Upper lobe of left lung (tissue), 4 donors: ENCODE data around the gene GATC.

Experiments used
- CTCF ChIP-seq, 6 experiments: fragments of 450-650 bp in 4 of 6; fragments of 200-600 bp in 2 of 6; sonication (generic) in 2 of 6; IDR thresholded peaks; one replicate each; pipeline ENCODE4 v1.5.1; 2016 to 2019; ENCODE audit warnings: antibody characterized with exemption in 6 of 6
- POLR2A ChIP-seq, 4 donors: fragments of 450-650 bp; IDR thresholded peaks; one replicate each; pipeline ENCODE4 v1.5.1; 2016 to 2017; ENCODE audit warnings: antibody characterized with exemption in 4 of 4, mild to moderate bottlenecking in 2 of 4
- POLR2AphosphoS5 ChIP-seq, 2 donors: sonication (generic); formaldehyde crosslinking; IDR thresholded peaks; one replicate each; pipeline ENCODE4 v1.5.1; 2017; ENCODE audit warnings: antibody characterized with exemption in 2 of 2

- no peak for TF ChIP-seq CTCF (IDR thresholded peaks at IDR 0.05)
- TF ChIP-seq POLR2AphosphoS5 (IDR thresholded peaks at IDR 0.05) = no peak
- TF ChIP-seq POLR2A (IDR thresholded peaks at IDR 0.05) = no peak
These were observed 50.4 kb downstream of the GATC start for GRCh38 chr12:120496413-120497340.
